ENCODE data around the gene HUNK.

DNA sequence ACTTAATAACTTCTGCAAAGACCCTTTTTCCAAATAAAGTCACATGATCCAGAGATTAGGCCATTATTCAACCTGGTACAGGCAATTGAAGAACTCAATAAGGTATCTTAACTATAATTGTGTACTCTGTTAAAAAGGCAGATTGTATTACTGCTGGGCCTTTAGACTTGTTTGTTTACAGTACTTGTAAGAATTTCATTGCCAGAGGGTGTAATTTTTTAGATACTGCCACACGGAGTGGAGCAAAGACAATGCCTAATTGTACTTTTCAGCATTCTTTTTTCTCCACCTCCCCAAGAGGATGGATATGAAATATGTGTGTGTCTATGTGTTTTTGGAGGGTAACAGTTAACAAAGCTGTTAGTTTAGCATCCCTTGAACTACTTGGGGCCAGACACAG lies 47.5 kb downstream of the HUNK start:
- TF ChIP-seq, protein P1, sequence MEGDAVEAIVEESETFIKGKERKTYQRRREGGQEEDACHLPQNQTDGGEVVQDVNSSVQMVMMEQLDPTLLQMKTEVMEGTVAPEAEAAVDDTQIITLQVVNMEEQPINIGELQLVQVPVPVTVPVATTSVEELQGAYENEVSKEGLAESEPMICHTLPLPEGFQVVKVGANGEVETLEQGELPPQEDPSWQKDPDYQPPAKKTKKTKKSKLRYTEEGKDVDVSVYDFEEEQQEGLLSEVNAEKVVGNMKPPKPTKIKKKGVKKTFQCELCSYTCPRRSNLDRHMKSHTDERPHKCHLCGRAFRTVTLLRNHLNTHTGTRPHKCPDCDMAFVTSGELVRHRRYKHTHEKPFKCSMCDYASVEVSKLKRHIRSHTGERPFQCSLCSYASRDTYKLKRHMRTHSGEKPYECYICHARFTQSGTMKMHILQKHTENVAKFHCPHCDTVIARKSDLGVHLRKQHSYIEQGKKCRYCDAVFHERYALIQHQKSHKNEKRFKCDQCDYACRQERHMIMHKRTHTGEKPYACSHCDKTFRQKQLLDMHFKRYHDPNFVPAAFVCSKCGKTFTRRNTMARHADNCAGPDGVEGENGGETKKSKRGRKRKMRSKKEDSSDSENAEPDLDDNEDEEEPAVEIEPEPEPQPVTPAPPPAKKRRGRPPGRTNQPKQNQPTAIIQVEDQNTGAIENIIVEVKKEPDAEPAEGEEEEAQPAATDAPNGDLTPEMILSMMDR (IDR thresholded peaks at IDR 0.05; ENCODE audit: insufficient read depth, low read depth, low read length), result no peak
- no peak for TF ChIP-seq EZH2 (IDR thresholded peaks at IDR 0.05; ENCODE audit: insufficient read depth, low read length)

All from astrocyte (in vitro differentiated cells and primary cell).